ENCODE results near the gene CCDC194. TPM values are rescaled to one million over a fixed set of nuclear protein-coding genes. Genes with fewer than 3 reads are reported as not detected.
"Not testable (repeated sequence)": the region's sequence is repeated elsewhere in the genome, so short reads cannot be mapped to it uniquely, and the experiment has no call there.

Gene CCDC194
- total RNA-seq, 1 experiment from 2014 or later: not detected

- no peak for DNase-seq (ENCODE audit: low read depth)
Observed at GRCh38 chr19:17376935-17377600, 16.9 kb downstream of the CCDC194 start, which contains the start of gene PLVAP. PLVAP (minus strand) TSS chr19:17377342; CDS start chr19:17377288, 54 bp downstream.

- DNase-seq (ENCODE audit: low read depth): no peak
Observed at GRCh38 chr19:17370026-17370587, 23.9 kb downstream of the CCDC194 start.

- DNase-seq (ENCODE audit: low read depth): no peak
Observed at GRCh38 chr19:17365361-17365760, 28.6 kb downstream of the CCDC194 start.

- DNase-seq (ENCODE audit: low read depth): not testable (repeated sequence)
Observed at GRCh38 chr19:17363852-17364605, 30.0 kb downstream of the CCDC194 start.

- no peak for DNase-seq (ENCODE audit: low read depth)
Observed at GRCh38 chr19:17359905-17360800, 33.8 kb downstream of the CCDC194 start.

GRCh38 chr19:17358395-17358794 is 35.6 kb downstream of the CCDC194 start:
- DNase-seq (ENCODE audit: low read depth): peak; percentile 79

- DNase-seq (ENCODE audit: low read depth): no peak
Observed at GRCh38 chr19:17357724-17358123, 36.3 kb downstream of the CCDC194 start.

GRCh38 chr19:17357078-17357666 is 36.8 kb downstream of the CCDC194 start:
- no peak for DNase-seq (ENCODE audit: low read depth)

- no peak for DNase-seq (ENCODE audit: low read depth)
Observed at GRCh38 chr19:17353386-17353785, 40.6 kb downstream of the CCDC194 start.

- no peak for DNase-seq (ENCODE audit: low read depth)
Observed at GRCh38 chr19:17352608-17353280, 41.3 kb downstream of the CCDC194 start.

- no peak for DNase-seq (ENCODE audit: low read depth)
Observed at GRCh38 chr19:17351815-17352435, 42.1 kb downstream of the CCDC194 start.

- peak; percentile 89 for DNase-seq (ENCODE audit: low read depth)
Observed at GRCh38 chr19:17348700-17349099, 45.3 kb downstream of the CCDC194 start.

GRCh38 chr19:17347877-17348276 is 46.1 kb downstream of the CCDC194 start:
- DNase-seq (ENCODE audit: low read depth): no peak

GRCh38 chr19:17347361-17347760 is 46.6 kb downstream of the CCDC194 start:
- DNase-seq (ENCODE audit: low read depth): peak; percentile 46

- DNase-seq (ENCODE audit: low read depth): peak; percentile 70
Observed at GRCh38 chr19:17346109-17346671, 47.8 kb downstream of the CCDC194 start.

GRCh38 chr19:17341845-17342244 is 52.2 kb downstream of the CCDC194 start:
- no peak for DNase-seq (ENCODE audit: low read depth)

GRCh38 chr19:17341386-17341785 is 52.6 kb downstream of the CCDC194 start:
- no peak for DNase-seq (ENCODE audit: low read depth)

- no peak for DNase-seq (ENCODE audit: low read depth)
Observed at GRCh38 chr19:17340871-17341357, 53.1 kb downstream of the CCDC194 start.

Data from HT1080 (cell line).